NCI-H2227 (cell line): ENCODE measurements around the gene KIZ.
"Not testable (repeated sequence)": the region's sequence is repeated elsewhere in the genome, so short reads cannot be mapped to it uniquely, and the experiment has no call there.

Source experiments
- DNase-seq: peaks from one replicate; lab custom pipeline; 2025; ENCODE audit not compliant: unreplicated experiment; lab: John Stamatoyannopoulos, UW

Gene KIZ

GRCh38 chr20:21225215-21225947 lies 99.5 kb downstream of the KIZ start:
- DNase-seq: no peak

GRCh38 chr20:21228511-21228910 lies 102.6 kb downstream of the KIZ start:
- DNase-seq: no peak

- DNase-seq: no peak
Measured at GRCh38 chr20:21229163-21229562, 103.3 kb downstream of the KIZ start.

GRCh38 chr20:21230220-21230619 lies 104.3 kb downstream of the KIZ start:
- no peak for DNase-seq

- no peak for DNase-seq
Measured at GRCh38 chr20:21230686-21231085, 104.8 kb downstream of the KIZ start.

GRCh38 chr20:21232546-21233280 lies 106.8 kb downstream of the KIZ start:
- DNase-seq: no peak

- no peak for DNase-seq
Measured at GRCh38 chr20:21234324-21234723, 108.4 kb downstream of the KIZ start.

GRCh38 chr20:21234806-21235483 lies 109.1 kb downstream of the KIZ start:
- DNase-seq: no peak

- DNase-seq: peak; percentile 72
Measured at GRCh38 chr20:21235484-21236445, 109.9 kb downstream of the KIZ start.

GRCh38 chr20:21237956-21238799 lies 112.3 kb downstream of the KIZ start:
- DNase-seq: no peak

GRCh38 chr20:21238818-21239536 lies 113.1 kb downstream of the KIZ start:
- no peak for DNase-seq

- DNase-seq: no peak
Measured at GRCh38 chr20:21240394-21240793, 114.5 kb downstream of the KIZ start.

- peak; percentile 37 for DNase-seq
Measured at GRCh38 chr20:21241406-21241805, 115.5 kb downstream of the KIZ start.

GRCh38 chr20:21243811-21244210 lies 117.9 kb downstream of the KIZ start:
- DNase-seq: no peak

GRCh38 chr20:21244808-21245207 lies 118.9 kb downstream of the KIZ start:
- no peak for DNase-seq

- no peak for DNase-seq
Measured at GRCh38 chr20:21246161-21246560, 120.3 kb downstream of the KIZ start.

- DNase-seq: not testable (repeated sequence)
Measured at GRCh38 chr20:21247603-21248095, 121.8 kb downstream of the KIZ start.

GRCh38 chr20:21251278-21251677 lies 125.4 kb downstream of the KIZ start:
- no peak for DNase-seq

- DNase-seq: no peak
Measured at GRCh38 chr20:21257192-21257591, 131.3 kb downstream of the KIZ start.
